Cardiac muscle cell (in vitro differentiated cells and primary cell): ENCODE measurements around the gene IMPG1. TPM values are rescaled to one million over a fixed set of nuclear protein-coding genes. Genes with fewer than 3 reads are reported as not detected.

Experiments used
- DNase-seq, 2 donors: peaks; one replicate each; pipeline versions ENCODE4 v3.0.0 to v3.0.0-alpha.2; 2010 to 2017; ENCODE audit warnings: low read depth in 1 of 2, low spot score in 1 of 2
- H3K27ac ChIP-seq: fragments of 200-600 bp; sonication (generic); 2 replicates; pipeline ENCODE4 v1.5.1; 2016
- H3K27me3 ChIP-seq: fragments of 200-600 bp; sonication (generic); 2 replicates; pipeline ENCODE4 v1.6.0; 2016; ENCODE audit warnings: control low read depth
- H3K36me3 ChIP-seq: fragments of 200-600 bp; sonication (generic); 2 replicates; pipeline ENCODE4 v1.5.1; 2016; ENCODE audit warnings: control low read depth
- H3K4me1 ChIP-seq: fragments of 200-600 bp; sonication (generic); 2 replicates; pipeline ENCODE4 v1.8.1; 2017; ENCODE audit warnings: low read depth, mild to moderate bottlenecking, mixed run types
- H3K4me3 ChIP-seq: fragments of 200-600 bp; sonication (generic); 2 replicates; pipeline ENCODE4 v1.5.1; 2016; ENCODE audit warnings: mild to moderate bottlenecking
- H3K9me3 ChIP-seq: fragments of 200-600 bp; sonication (generic); 2 replicates; pipeline ENCODE4 v1.5.1; 2017; ENCODE audit warnings: low read depth, mild to moderate bottlenecking, control low read depth
- polyA plus RNA-seq: library from polyadenylated mRNA; unstranded; fragments of >200 nt; fragmentation: Nextera tagmentation; extraction: Ambion mirVana; gene quantifications from 2 replicates; pipeline ENCODE4 v1.2.1, GENCODE V29; 2016
- total RNA-seq: library from RNA; depleted of rRNA; stranded (reverse); fragments of >200 nt; gene quantifications from 2 replicates; pipeline ENCODE4 v1.2.3, GENCODE V29; 2016
- TF ChIP-seq, protein P1 (sequence below): IDR thresholded peaks from 2 replicates; pipeline ENCODE4 v1.5.1; 2012; ENCODE audit warnings: low read depth, mild to moderate bottlenecking, low read length

IMPG1 gene, protein sequence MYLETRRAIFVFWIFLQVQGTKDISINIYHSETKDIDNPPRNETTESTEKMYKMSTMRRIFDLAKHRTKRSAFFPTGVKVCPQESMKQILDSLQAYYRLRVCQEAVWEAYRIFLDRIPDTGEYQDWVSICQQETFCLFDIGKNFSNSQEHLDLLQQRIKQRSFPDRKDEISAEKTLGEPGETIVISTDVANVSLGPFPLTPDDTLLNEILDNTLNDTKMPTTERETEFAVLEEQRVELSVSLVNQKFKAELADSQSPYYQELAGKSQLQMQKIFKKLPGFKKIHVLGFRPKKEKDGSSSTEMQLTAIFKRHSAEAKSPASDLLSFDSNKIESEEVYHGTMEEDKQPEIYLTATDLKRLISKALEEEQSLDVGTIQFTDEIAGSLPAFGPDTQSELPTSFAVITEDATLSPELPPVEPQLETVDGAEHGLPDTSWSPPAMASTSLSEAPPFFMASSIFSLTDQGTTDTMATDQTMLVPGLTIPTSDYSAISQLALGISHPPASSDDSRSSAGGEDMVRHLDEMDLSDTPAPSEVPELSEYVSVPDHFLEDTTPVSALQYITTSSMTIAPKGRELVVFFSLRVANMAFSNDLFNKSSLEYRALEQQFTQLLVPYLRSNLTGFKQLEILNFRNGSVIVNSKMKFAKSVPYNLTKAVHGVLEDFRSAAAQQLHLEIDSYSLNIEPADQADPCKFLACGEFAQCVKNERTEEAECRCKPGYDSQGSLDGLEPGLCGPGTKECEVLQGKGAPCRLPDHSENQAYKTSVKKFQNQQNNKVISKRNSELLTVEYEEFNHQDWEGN
- total RNA-seq (0.71 and 0.74 TPM in 2 replicates), polyA plus RNA-seq (0.84 TPM in 1 of 2 replicates, not detected in the other)

DNA sequence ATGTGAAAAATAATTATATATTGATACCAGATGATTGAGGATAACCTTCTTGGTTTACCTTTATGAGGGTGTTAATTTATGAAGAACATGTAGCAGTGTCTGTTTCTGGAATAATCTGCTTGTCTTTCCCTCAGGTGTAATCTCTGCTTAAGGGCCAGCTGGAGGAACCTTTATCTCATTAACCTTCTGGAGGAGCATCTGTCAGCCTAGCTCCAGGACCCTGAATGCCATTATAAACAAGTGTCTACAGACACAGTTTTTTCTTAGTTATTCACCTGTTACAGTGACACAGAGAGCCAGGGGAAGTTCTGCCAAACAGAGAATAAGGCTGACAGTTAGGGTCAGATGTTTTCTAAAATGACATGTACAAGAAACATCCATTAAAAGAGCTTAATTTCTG is at the start of gene IMPG1:
Gene IMPG1, minus strand, starts transcription at position 101 of the 400 bp plus-strand sequence. CDS start 174 bp downstream, outside the sequence.
- no peak within 1 kb of the TSS for H3K4me3 ChIP-seq
- no peak within 1 kb of the TSS for H3K27ac ChIP-seq
- no peaks in the 10 kb centered on the region for H3K27me3 ChIP-seq
- TF ChIP-seq, protein P1, sequence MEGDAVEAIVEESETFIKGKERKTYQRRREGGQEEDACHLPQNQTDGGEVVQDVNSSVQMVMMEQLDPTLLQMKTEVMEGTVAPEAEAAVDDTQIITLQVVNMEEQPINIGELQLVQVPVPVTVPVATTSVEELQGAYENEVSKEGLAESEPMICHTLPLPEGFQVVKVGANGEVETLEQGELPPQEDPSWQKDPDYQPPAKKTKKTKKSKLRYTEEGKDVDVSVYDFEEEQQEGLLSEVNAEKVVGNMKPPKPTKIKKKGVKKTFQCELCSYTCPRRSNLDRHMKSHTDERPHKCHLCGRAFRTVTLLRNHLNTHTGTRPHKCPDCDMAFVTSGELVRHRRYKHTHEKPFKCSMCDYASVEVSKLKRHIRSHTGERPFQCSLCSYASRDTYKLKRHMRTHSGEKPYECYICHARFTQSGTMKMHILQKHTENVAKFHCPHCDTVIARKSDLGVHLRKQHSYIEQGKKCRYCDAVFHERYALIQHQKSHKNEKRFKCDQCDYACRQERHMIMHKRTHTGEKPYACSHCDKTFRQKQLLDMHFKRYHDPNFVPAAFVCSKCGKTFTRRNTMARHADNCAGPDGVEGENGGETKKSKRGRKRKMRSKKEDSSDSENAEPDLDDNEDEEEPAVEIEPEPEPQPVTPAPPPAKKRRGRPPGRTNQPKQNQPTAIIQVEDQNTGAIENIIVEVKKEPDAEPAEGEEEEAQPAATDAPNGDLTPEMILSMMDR, result no peak
- H3K4me1 ChIP-seq, result peaks cover 5% of the 10 kb centered on the region
- no peak for DNase-seq
- H3K9me3 ChIP-seq, result no peaks in the 10 kb centered on the region
- H3K36me3 ChIP-seq, result no peaks in the 10 kb centered on the region

DNA sequence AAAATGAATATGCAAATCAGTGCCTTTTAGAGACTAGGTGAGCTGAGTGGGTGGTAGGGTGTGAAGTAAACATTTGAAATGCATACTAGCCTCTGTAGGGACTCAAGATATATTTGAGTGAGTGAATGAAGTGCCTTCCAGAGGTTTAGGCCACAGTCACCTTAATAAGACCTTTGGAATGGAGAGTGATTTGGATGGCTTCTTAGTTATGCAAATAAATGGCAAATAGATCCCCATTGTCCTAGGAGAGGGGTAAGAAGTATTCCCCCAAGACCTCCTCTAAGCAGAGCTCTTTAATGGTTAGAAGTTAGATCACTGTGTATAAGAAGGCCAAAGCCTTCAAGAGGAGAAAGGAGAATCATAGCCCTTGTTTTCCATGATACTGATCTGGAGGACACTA is 47.8 kb upstream of the IMPG1 start:
- no peaks in the 10 kb centered on the region for H3K36me3 ChIP-seq
- no peaks in the 10 kb centered on the region for H3K27me3 ChIP-seq

DNA sequence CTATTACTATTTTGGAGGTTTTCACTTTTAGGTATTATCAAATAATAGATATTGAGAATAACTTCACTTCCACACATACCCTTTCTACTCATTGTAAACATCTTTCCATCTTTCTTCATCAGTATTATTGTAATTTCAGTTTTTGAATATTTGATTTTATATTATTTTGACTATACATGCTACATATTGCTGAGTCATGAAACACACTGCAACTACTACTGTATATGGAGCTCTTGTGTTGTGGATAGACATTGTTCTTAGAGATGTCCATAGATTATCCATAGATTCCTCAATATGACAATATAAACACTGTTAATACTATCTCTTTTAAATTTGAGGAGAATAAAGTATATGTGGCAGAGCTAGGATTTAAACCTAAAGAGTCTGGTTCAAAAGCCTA is 819 bp upstream of the IMPG1 start:
- H3K36me3 ChIP-seq, result no peaks in the 10 kb centered on the region

More for the DNA sequence above, 47.8 kb upstream of the IMPG1 start:
- no peak for DNase-seq
- no peak overlapping the region for H3K4me3 ChIP-seq
- H3K27ac ChIP-seq, result no peak overlapping the region
- TF ChIP-seq, protein P1, result no peak
- no peaks in the 10 kb centered on the region for H3K4me1 ChIP-seq
- no peaks in the 10 kb centered on the region for H3K9me3 ChIP-seq

DNA sequence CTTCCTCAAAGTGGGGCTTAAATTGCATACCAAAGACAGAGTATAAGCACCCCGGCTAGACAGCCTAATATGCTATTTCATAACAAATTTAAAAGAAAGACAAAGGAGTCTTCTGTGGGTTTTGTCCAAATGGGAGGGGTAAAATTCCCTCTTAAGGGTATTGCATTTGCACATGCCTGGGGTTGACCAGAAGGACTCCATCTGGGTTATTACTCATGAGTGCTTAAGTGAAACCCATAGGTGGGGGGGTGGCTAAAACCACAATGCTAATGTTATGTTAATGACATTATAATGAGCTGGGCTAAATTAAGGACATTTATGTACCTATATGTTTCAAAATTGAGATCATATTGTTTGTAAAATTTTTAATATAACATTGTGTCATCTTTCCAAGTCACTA is 15.0 kb downstream of the IMPG1 start:
- H3K36me3 ChIP-seq, result no peaks in the 10 kb centered on the region
- no peak overlapping the region for H3K4me3 ChIP-seq
- no peak overlapping the region for H3K27ac ChIP-seq
- DNase-seq, result no peak
- TF ChIP-seq, protein P1, result no peak
- no peaks in the 10 kb centered on the region for H3K27me3 ChIP-seq
- H3K9me3 ChIP-seq, result no peaks in the 10 kb centered on the region
- no peaks in the 10 kb centered on the region for H3K4me1 ChIP-seq

More for the DNA sequence above, 819 bp upstream of the IMPG1 start:
- Histone ChIP-seq H3K27me3 (no peaks in the 10 kb centered on the region), H3K9me3 (no peaks in the 10 kb centered on the region), H3K4me3 (no peak overlapping the region), H3K4me1 (peaks cover 10% of the 10 kb centered on the region), H3K27ac (no peak overlapping the region)
- DNase-seq, result no peak
- TF ChIP-seq, protein P1, result no peak

DNA sequence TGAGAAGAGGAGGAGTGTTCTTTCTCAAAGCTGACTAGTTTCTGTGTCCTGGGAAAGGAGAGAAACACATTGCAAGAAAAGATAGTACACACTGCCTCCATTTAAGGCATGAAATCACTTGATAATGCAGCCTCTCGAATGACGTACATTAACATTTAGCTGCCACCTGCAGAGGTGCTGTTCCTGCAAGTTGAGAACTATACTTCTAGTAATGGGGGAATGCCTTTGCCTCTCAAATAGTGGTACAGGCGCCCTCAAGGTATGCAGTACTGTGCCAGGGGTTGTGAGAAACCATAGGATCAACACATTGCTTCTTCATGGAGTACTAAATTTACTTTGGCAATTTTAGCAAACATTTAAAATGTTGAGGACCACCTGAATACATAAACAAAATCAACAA is 20.1 kb downstream of the IMPG1 start:
- Histone ChIP-seq H3K36me3 (no peaks in the 10 kb centered on the region), H3K9me3 (no peaks in the 10 kb centered on the region), H3K4me1 (no peaks in the 10 kb centered on the region), H3K4me3 (no peak overlapping the region), H3K27ac (no peak overlapping the region), H3K27me3 (no peaks in the 10 kb centered on the region)
- no peak for DNase-seq
- TF ChIP-seq, protein P1, result no peak
